GM20000 (cell line): ENCODE results near the gene RBPJL.

Experiments
- DNase-seq: peaks from one replicate; pipeline ENCODE4 v3.0.0; 2012; ENCODE audit warnings: low spot score
- CTCF ChIP-seq: IDR thresholded peaks from 2 replicates; pipeline ENCODE4 v1.5.1; 2012; ENCODE audit warnings: mild to moderate bottlenecking, control low read depth; ENCODE audit errors: extremely low read depth, missing control alignments

The RBPJL gene

GRCh38 chr20:45303586-45304463 lies 2.8 kb upstream of the RBPJL start:
- DNase-seq = no peak
- no peak for TF ChIP-seq CTCF

- no peak for DNase-seq
- TF ChIP-seq CTCF = no peak
These were observed 2.1 kb upstream of the RBPJL start for GRCh38 chr20:45304464-45304999.

GRCh38 chr20:45305262-45305661 lies 1.4 kb upstream of the RBPJL start:
- no peak for TF ChIP-seq CTCF

GRCh38 chr20:45307076-45307640 lies 518 bp downstream of the RBPJL start:
- TF ChIP-seq CTCF = no peak
- DNase-seq = peak; percentile 7

More at GRCh38 chr20:45305262-45305661, 1.4 kb upstream of the RBPJL start:
- no peak for DNase-seq

- no peak for TF ChIP-seq CTCF
- DNase-seq = peak; percentile 7
These were observed 1.6 kb downstream of the RBPJL start, which contains the start of gene MATN4 for GRCh38 chr20:45308117-45308778. Gene MATN4, minus strand, starts transcription at chr20:45308299. Its CDS starts 2,717 bp downstream, at chr20:45305582.

- TF ChIP-seq CTCF = no peak
- no peak for DNase-seq
These were observed 2.4 kb downstream of the RBPJL start for GRCh38 chr20:45309075-45309474.
